Mucosa of descending colon (tissue), 3 donors: ENCODE results near the gene ABCG2. TPM values are rescaled to one million over a fixed set of nuclear protein-coding genes. Genes with fewer than 3 reads are reported as not detected.
A peak's percentile ranks its signal among the peaks of the same experiment; 100 is the strongest.

Experiments
- ATAC-seq: fragments of 200-7000 bp; cut with Tn5 transposase; one replicate; pipeline ENCODE4 v1.9.1; 2020; ENCODE audit warnings: mild to moderate bottlenecking, moderate library complexity
- DNase-seq, 3 donors: peaks; one replicate each; pipeline ENCODE4 v3.0.0-alpha.2; 2020
- H3K36me3 ChIP-seq: fragments of 200-600 bp; one replicate; pipeline ENCODE4 v1.8.0; 2021; ENCODE audit warnings: low read depth, mild to moderate bottlenecking
- H3K4me1 ChIP-seq: fragments of 200-600 bp; one replicate; pipeline ENCODE4 v1.8.0; 2021; ENCODE audit warnings: low read depth, mild to moderate bottlenecking
- H3K4me3 ChIP-seq: fragments of 200-600 bp; one replicate; pipeline ENCODE4 v1.8.0; 2021; ENCODE audit warnings: mild to moderate bottlenecking
- H3K9me3 ChIP-seq: fragments of 200-600 bp; one replicate; pipeline ENCODE4 v1.8.0; 2021; ENCODE audit warnings: mild to moderate bottlenecking
- CTCF ChIP-seq: fragments of 200-600 bp; IDR thresholded peaks from one replicate; pipeline ENCODE4 v1.8.0; 2022; ENCODE audit warnings: antibody characterized with exemption, mild to moderate bottlenecking
- intact Hi-C, 2 donors: fragments of 100-400 bp; cut with DNase I in 1 of 2; cut with micrococcal nuclease in 1 of 2; formaldehyde crosslinking; loops; one replicate each; pipeline versions ENCODE4 v1.11.0 to v1.11.1; 2022; cut with DNase I, micrococcal nuclease
- total RNA-seq, 3 donors: library from RNA; stranded (reverse); fragmentation: NEBNext Ultra II Directional in 2 of 3; extraction: Animal tissue kit (Norgen Biotek cat#: 25700) in 2 of 3; gene quantifications; one replicate each; pipeline versions ENCODE4 v1.2.1 to v1.2.4, GENCODE V29; 2021 to 2023
- donor health status: DM: no; HTN: no; CAD: no; lungs with moderate emphysema.
- donor health status: DM: no; HTN: no; CAD: no.
- donor health status: DM: no; HTN: yes; CAD: no.

ABCG2 gene
- total RNA-seq, 3 donors from 2014 or later, result 17.7 to 64.4 (median 59.4) TPM

- Histone ChIP-seq H3K36me3 (no peaks in the 10 kb centered on the region), H3K4me1 (peaks cover 29% of the 10 kb centered on the region), H3K4me3 (no peak overlapping the region), H3K9me3 (no peaks in the 10 kb centered on the region)
- intact Hi-C loops, result no loop called here
- DNase-seq (no peak), ATAC-seq (no peak)
- TF ChIP-seq CTCF, result no peak
Observed at GRCh38 chr4:88106205-88106604, 52.2 kb downstream of the ABCG2 start.

- Histone ChIP-seq H3K36me3 (no peaks in the 10 kb centered on the region), H3K4me3 (no peak overlapping the region), H3K9me3 (no peaks in the 10 kb centered on the region), H3K4me1 (peaks cover 26% of the 10 kb centered on the region)
- intact Hi-C loops, result no loop called here
- DNase-seq (no peak), ATAC-seq (no peak)
- no peak for TF ChIP-seq CTCF
Observed at GRCh38 chr4:88104902-88105610, 53.4 kb downstream of the ABCG2 start.

GRCh38 chr4:88102026-88102425 is 56.4 kb downstream of the ABCG2 start:
- DNase-seq, result no peak
- Histone ChIP-seq H3K4me3 (no peak overlapping the region), H3K9me3 (no peaks in the 10 kb centered on the region), H3K4me1 (peaks cover 4% of the 10 kb centered on the region), H3K36me3 (no peaks in the 10 kb centered on the region)
- intact Hi-C loops, result no loop called here
- TF ChIP-seq CTCF, result no peak
- no peak for ATAC-seq

- DNase-seq (peak in 1 of 3 donors; percentile 27), ATAC-seq (peak; percentile 25)
- H3K4me1 ChIP-seq, result no peaks in the 10 kb centered on the region
- no peaks in the 10 kb centered on the region for H3K9me3 ChIP-seq
- no peak overlapping the region for H3K4me3 ChIP-seq
- TF ChIP-seq CTCF, result no peak
- H3K36me3 ChIP-seq, result no peaks in the 10 kb centered on the region
- intact Hi-C loops, result no loop called here
Observed at GRCh38 chr4:88101165-88101564, 57.3 kb downstream of the ABCG2 start.

GRCh38 chr4:88098993-88099752 is 59.3 kb downstream of the ABCG2 start:
- Histone ChIP-seq H3K9me3 (no peaks in the 10 kb centered on the region), H3K36me3 (no peaks in the 10 kb centered on the region), H3K4me1 (no peaks in the 10 kb centered on the region), H3K4me3 (no peak overlapping the region)
- TF ChIP-seq CTCF, result no peak
- intact Hi-C loops, result no loop called here
- DNase-seq (no peak), ATAC-seq (no peak)
